Non-pigmented ciliary epithelial cell (primary cell): ENCODE data around the gene ANKRD13A.
"Not testable (repeated sequence)": the region's sequence is repeated elsewhere in the genome, so short reads cannot be mapped to it uniquely, and the experiment has no call there.

Experiments used
- DNase-seq: peaks from one replicate; pipeline ENCODE4 v3.0.0-alpha.2; 2010; ENCODE audit warnings: low read depth

Gene ANKRD13A

DNA sequence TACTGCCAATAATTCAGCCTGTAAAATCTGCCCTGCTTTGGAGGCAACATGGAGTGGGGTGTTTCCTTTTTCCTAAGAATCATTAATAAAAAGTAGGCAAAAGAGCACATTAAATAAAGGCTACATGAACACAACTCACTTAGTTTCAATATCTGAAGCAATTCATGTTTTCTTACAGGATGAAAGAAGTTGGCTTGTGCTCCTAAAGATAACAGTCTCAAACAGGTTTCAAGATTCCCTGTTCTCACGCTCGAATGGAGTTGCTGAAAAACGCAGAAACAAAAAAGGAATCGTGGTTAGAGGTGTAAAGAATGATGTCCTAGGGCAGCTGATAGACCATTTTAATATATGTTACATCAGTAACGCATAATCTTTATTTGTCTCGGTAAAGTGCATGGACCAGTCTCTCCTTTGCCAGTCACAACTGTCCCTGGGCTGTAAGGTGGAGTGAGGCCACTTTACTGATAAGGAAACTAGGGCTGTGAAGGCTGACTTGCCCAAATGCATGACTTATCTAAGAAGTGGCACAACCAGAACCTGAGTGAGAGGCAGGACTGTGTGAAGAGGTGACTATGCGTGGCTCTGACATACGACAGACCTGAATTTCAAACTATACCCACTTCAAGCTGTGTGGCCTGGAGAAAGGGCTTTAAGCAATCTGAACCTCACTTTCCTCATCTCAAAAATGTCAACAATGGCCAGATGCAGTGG, 15.6 kb upstream of the ANKRD13A start:
- DNase-seq: no peak

DNA sequence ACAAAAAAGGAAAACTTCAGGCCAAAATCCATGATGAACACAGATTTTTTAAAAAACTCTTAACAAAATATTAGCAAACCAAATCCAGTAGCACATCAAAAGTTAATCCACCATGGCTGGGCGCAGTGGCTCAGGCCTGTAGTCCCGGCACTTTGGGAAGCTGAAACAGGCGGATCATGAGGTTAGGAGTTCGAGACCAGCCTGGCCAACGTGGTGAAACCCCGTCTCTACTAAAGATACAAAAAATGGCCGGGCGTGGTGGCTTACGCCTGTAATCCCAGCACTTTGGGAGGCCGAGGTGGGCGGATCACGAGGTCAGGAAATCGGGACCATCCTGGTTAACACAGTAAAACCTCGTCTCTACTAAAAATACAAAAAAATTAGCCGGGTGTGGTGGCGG, 13.0 kb upstream of the ANKRD13A start:
- not testable (repeated sequence) for DNase-seq

- DNase-seq: no peak
Measured at GRCh38 chr12:109987615-109988014, 11.6 kb upstream of the ANKRD13A start.

GRCh38 chr12:109988274-109988673, 11.0 kb upstream of the ANKRD13A start:
- no peak for DNase-seq

GRCh38 chr12:109988903-109989302, 10.3 kb upstream of the ANKRD13A start:
- no peak for DNase-seq

DNA sequence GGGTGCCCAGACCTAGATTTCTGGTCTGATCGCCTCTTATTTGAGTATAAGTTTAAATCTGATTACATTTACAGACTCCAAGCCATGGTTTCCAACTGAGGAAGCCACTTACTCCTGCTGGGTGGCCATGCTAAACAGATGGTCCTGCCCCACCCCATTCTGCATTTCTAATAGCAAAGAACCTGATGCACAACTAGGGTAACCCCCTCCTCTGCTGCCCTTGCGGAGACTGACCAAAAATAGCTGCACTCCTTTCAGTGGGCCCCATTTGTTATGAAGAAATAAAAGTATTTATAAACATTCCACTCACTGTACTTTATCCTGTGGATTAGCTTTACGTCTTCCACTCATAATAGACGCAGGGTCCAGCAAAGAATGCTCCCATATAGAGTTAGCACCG, 9.8 kb upstream of the ANKRD13A start:
- no peak for DNase-seq

GRCh38 chr12:109991586-109991985, 7.6 kb upstream of the ANKRD13A start:
- DNase-seq: no peak

DNA sequence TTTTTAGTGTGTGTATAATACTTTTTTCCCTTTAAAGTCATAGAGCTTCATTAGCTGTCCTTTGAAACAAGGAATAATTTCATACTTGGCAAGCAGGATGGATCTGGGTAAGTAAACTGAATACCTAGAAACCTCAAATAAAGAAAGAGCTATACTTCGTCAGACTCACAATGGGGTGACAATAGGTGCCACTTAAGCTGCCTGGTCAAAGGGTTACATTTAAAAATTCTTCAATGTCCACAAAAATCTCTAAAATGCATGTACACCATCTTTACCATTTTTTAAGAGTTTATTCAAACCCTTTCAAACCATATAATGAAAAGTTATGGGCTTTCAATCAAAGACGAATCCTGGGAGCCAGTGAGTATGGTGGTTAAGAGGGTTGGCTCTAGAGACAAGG, 6.1 kb upstream of the ANKRD13A start:
- DNase-seq: no peak

DNA sequence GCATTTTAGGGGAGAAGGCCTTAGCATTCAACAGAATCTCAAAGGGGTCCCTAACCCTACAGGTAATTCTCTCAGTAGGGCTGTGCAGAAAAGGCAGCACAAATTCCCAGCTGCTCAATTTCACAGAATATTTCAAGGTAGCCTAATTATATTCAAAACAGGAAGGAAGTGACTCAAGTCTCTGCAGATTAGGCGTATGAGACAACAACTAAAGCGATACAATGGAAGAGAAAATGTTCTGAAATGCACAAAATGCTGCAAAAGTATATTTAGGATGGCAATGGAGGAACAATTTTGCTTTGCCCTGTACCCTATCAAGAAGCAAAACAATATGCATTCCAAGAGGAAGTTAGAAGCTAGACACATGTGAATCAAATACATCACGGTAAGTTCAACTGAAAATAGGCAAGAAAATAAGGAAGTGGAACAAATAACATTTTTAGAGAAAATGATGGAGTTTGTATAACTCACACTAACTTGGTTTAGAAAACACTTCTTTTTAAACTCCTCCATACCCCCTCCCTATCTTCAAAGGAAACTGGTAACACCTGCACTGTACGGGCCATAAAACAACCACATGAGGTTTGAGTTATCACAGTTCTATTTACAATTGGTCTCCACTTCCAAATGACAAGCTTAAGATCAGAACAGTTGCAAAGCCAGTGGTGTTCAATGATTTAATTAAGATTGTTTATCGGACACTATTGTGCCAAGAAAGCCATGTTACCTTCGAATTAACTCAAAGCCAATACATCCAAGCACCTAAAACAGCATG, 4.6 kb upstream of the ANKRD13A start:
- DNase-seq: no peak

GRCh38 chr12:109995361-109995685, 3.9 kb upstream of the ANKRD13A start:
- no peak for DNase-seq

- peak; percentile 51 for DNase-seq
Measured at GRCh38 chr12:109995686-109996482, 3.3 kb upstream of the ANKRD13A start, which contains the start of gene GIT2. TSS of gene GIT2 (minus strand) at chr12:109996368. CDS start at chr12:109996224, 144 bp downstream.

DNA sequence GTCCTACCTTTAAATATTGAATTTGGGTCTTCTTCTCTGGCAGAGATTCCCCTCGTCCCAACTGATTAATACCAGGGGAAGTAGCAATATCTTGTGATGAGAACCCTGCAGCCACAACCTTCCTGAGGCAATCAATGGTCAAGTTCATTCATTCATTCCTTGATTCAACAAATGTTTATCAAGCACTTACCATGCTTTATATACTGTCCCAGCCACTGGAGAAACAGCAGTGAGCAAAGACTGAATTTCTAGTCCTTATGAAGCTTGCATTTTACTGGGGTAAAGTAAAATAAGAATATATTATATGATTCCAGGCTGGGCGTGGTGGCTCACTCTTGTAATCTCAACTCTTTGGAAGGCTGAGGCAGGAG, 2.8 kb upstream of the ANKRD13A start:
- no peak for DNase-seq

GRCh38 chr12:109997393-109997792, 1.8 kb upstream of the ANKRD13A start:
- DNase-seq: no peak

DNA sequence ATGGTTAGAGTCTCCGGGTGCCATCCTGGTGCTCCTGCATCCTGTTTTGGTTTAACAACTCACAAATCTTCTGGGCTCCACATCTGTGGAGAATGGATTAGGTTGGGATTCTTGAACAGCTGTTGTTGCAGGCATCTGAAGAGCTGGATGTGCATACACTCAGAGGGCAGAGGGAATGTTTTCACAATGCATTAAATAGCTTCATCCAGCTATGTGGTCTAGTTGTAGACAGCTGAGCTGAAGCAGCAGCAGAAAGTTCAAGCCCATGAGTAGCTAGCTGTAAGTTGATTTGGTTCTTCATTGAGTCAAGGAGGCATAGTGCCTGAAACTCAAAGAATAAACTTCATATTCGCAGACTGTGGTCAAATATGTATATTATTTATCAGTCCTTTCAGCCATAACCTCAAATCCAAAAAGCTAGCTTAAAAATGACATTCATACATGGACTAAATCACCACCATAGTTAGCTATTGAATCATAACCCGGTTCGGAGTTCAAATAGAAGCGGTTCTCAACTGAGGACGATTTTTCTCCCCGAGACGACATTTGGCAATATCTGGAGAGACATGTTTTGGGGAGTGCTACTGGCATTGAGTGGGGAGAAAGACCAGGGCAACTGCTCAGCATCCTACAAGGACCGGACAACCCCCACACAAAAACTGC, 858 bp upstream of the ANKRD13A start:
- DNase-seq: no peak

GRCh38 chr12:109999649-109999971, 380 bp downstream of the ANKRD13A start:
- DNase-seq: no peak

DNA sequence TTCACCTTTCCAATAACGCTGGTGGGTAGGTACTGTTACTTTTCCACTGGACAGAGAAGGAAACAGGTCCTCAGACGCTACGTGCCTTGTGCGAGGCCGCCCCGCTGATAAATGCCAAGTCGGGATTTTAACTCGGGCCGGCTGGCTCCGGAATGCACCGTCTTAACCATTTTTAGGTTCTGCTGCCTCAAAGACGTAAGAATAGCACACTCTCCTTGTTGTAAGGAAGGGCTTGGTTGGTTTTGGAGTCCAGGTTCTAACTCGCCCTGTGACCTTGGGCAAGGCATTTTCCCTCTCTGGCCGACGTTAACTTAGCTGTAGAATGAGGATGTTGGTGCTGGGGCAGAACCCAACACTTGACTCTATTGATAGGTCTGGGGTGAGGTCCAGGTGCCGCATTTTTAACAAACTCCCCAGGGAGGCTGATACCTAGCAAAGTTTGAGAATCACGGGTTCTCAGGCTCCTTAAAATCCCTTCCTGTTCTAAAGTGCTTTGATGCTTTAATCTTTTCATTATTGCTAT, 814 bp downstream of the ANKRD13A start:
- DNase-seq: no peak

- peak; percentile 63 for DNase-seq
Measured at GRCh38 chr12:110001596-110001995, 2.4 kb downstream of the ANKRD13A start.

- no peak for DNase-seq
Measured at GRCh38 chr12:110002676-110003515, 3.7 kb downstream of the ANKRD13A start.

DNA sequence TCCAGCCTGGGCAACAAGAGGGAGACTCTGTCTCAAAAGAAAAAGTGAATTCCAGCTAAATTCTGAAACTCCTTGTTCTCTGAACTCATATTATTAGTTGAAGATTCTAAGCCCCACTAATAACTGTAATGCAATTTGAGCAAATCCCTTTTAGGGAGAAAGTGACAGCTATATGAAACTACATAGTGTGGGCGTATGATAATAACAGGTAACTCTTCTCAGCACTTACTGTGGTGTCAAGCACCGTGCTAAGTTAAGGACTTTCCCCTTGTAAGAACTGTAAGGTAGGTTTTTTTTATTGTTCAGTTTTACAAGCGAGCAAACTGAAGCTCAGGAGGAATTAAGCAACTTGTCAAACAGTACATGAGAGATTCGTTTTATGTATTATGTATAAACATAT, 5.4 kb downstream of the ANKRD13A start:
- DNase-seq: no peak

- no peak for DNase-seq
Measured at GRCh38 chr12:110005319-110005973, 6.2 kb downstream of the ANKRD13A start.

- no peak for DNase-seq
Measured at GRCh38 chr12:110006115-110006514, 6.9 kb downstream of the ANKRD13A start.
